HG03432 (cell line): ENCODE measurements around the gene CDKN1C.

Experiments
- ATAC-seq: cut with Tn5 transposase; IDR thresholded peaks from one replicate; pipeline ENCODE4 v1.9.1; 2021; ENCODE audit warnings: mild to moderate bottlenecking, moderate library complexity; ENCODE audit not compliant: unreplicated experiment

Gene CDKN1C

GRCh38 chr11:2923446-2924375 lies 38.1 kb upstream of the CDKN1C start:
- no peak for ATAC-seq

DNA sequence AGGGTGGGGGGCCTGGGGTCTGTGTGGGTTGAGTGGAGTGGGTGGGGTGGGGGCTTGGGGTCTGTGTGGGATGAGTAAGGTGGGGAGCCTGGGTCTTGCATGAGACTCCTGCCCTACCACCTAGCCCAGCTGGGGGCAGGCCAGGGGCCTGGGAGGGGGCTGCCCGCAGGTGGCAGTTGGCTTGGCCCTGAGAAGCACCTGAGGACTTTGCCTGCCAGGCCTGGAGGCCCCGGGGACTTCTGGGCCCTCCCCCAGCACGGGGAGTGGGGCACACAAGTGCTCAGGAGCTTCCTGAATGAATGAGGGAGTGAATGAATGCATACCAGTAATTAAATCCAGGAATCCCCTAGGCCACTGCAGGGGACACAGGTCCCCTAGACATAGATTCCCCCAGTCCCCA lies 37.1 kb upstream of the CDKN1C start:
- no peak for ATAC-seq

GRCh38 chr11:2921742-2922493 lies 36.3 kb upstream of the CDKN1C start:
- ATAC-seq, result no peak

- ATAC-seq, result no peak
Measured at GRCh38 chr11:2921261-2921660, 35.7 kb upstream of the CDKN1C start.

DNA sequence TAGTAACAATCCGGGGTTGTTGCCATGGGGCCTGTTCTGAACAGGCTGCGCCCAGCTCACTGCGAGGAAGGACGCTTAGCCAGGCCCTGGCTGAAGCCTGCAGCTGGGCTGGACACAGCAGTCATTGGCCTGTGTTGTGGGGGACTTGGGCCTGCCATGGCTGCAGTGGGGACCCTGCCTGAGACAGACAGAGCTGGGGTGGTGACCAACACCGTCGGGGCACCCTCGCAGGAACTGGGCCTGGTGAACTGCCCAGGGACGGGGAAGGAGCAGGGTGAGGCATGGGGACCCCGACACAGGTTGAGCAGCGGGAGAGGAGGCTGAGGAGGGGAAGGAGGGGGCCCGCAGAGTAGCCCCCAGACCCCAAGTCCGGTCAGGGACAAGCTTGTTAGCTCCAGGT lies 34.8 kb upstream of the CDKN1C start:
- ATAC-seq, result no peak

DNA sequence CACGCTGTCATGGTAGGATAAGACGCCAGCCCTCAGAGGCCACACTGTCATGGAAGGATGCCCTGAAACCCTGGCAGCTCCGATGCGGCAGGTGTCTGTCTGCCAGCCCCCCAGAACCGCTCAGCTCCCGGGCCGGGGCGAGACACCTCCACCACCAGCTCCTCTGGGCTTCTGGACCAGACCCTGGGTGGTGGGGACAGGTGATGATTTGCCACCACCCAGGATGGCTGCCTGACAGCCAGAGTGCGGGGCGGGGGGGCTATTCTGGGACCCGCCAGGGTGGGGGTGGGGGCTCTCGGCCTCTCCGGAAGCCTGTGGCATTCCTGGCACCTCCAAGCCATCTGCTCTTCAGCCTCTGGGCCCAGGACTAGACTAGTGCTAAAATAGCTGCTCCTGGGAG lies 34.3 kb upstream of the CDKN1C start:
- ATAC-seq, result no peak

DNA sequence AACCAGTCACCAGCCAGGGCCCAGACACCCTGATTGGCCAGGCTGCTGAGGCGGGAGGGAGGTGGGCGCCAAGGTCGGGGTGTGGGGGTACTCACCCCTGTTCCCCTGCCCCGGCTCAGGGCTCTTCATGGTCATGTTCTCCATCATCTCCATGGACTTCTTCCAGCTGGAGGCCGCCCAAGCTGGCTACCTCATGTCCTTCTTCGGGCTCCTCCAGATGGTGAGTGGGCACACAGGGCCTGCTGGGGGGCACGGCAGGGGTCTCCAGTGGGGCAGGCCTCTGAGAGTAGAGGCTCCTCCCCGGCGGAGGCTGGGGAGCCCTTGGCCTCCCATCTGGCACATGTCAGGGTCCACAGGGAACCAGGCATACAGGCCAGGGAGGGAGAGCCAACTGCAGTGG lies 33.6 kb upstream of the CDKN1C start:
- ATAC-seq, result no peak

DNA sequence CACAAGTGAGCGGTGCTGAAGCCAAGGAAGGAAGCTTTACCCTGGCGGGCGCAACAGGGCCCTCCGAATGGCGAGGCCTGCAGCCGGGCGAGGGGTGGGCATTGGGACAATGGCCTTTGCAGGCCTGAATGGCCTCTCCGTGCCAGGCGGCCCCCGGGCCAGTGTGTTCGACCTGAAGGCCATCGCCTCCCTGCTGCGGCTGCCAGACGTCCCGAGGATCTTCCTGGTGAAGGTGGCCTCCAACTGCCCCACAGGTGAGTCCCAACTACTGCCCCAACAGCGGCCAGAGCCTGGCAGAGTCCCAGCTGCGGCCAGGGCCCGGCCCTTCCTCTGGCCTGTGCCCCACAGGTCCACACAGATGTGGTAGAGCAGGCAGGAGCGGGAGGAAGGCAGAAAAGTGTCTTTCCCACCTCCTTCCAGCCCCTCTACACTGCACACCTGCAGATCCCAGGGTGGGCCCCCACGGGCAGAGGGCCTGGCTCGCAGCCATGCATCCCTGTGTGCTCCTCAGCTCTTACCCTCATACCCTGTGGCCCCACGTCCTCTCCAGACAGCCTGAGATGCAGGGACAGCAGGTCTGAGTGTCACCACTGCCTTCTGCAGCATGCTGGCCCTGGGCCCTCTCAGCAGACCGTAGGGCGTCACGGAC lies 32.4 kb upstream of the CDKN1C start:
- ATAC-seq, result no peak

- ATAC-seq, result no peak
Measured at GRCh38 chr11:2916892-2917645, 31.5 kb upstream of the CDKN1C start.

DNA sequence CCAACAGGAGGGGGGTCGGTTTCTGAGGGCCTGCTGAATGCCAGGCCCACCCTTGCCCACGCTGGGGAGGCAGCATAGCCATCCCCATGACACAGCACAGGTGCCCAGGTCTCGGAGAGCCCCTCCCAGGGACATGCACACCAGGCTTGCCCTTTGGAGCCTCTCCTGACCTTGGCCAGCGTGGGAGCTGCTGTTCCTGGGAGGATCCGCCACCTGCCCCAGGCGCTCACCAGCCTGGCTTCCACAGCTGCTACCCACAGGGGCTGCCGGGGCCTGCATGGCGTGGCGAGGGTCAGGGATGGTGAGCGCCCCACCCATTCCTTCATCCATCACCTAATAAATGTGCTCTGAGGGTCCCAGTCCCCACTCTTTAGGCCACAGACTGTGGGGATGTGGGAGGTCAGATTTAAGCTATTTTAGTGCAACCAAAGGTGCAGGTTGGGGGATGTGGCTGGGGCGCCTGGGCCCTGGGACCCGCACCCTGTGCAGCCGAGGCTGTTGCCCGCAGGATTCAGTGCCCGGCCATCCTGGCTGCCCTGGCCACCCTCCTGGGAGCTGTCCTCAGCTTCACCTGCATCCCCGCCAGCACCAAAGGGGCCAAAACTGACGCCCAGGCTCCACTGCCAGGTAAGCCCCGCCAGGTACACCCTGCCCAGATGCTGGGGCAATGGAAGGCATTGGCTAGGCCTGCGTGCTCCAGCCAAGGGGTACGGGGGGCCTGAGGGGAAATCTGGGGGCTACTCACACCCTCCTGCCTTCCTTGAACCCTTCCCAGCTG lies 30.7 kb upstream of the CDKN1C start:
- ATAC-seq, result no peak

DNA sequence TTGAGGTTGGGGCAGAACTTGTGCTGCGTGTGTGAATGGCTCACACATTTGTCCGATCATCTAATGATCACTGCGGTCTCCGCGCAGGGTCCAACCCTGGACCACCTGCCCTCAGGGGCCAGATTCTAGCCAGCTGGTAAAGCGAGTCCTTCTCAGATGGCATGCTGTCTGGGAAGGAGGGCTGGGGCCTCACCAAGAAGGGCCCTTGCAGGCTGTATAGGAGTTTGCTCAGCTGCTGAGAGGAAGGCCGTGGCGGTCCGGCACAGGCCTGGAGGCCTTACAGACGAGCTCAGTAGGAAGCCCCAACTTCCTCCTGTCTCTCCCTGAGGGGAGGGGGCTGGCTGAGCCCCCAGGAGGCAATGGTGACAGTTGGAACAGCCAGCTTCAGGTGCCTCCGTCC lies 29.9 kb upstream of the CDKN1C start:
- ATAC-seq, result no peak

GRCh38 chr11:2914455-2915195 lies 29.1 kb upstream of the CDKN1C start:
- no peak for ATAC-seq

- no peak for ATAC-seq
Measured at GRCh38 chr11:2913776-2914175, 28.2 kb upstream of the CDKN1C start.

- ATAC-seq, result no peak
Measured at GRCh38 chr11:2913019-2913431, 27.4 kb upstream of the CDKN1C start.

DNA sequence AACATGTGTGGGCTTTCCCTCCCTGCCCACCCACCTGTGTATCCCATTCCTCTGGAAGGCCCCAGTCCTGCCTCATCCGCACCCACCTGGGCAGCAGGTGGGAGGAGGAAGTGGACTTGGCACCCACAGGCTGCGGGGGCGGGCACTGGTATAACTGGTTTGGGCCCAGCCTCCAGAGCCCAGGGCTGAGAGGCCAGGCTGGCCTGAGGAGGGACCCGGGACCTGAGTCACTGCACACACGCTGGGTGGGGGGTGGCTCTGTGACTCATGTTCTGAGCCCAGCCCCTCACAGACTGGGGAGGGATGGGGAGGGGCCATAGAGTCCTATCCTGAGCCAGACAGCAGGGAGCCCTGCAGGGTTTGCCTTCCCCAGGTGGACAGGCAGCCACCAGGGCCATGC lies 26.9 kb upstream of the CDKN1C start:
- ATAC-seq, result no peak

GRCh38 chr11:2911785-2912391 lies 26.3 kb upstream of the CDKN1C start:
- no peak for ATAC-seq

DNA sequence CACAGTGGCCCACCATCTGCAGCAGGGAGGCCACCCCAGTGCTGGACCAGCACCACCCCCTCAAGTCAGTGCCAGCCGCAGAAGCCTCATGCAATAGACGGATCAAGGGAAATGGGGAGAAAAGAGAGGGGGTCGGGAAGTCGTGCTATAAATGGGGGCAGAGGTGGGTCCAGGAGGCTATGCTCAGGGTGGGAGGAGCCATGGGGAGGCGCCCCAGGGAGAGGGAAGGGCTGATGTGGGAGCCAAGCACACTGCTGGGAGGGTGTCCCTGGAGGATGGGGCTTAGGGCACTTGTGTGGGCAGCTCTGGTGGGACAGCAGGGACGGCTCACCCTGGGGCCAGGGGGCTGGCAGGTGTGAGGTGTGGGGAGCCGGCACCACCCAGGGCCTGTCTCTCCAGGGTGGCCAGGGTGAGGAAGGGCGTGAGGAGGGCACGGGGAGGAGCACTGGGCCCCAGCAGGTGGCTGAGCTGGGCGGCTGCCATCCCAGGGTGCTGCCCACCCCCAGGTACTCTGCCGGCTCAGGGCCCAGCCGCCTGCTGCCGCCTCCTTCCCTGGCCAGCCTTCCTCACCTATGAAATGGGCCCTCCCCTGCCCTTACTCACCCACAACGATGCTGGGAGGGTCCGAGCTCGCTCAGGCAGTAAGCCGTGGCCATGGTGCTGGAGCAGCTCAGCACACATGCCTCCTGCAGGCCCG lies 25.7 kb upstream of the CDKN1C start:
- ATAC-seq, result no peak

DNA sequence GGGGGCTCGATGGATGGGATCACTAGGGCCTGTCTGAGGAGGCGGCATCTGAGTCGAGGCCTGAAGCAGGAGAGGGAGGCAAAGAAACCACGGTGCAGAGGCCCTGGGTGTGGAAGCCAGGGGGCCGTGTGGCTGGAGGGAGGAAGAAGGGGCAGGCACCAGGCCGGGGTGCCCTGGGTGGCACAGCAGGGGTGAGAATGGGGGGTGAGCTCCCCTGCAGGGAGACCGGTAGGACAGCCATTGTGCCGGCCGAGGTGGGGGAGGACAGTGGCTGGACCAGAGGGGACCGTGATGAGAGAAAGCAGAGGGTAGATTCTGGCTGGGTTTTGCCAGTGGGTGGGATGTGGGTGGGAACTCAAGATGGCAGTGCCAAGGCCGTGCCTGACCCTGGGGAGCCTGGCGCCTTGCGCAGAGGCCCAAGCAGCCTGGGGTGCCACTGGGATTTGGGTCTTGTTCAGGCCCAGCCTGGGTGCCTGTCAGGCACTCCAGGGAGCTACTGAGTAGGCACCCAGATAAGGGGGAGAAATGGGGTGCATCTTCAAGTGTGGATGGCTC lies 24.9 kb upstream of the CDKN1C start:
- no peak for ATAC-seq
